ENCODE measurements around the gene REXO4.
A peak's percentile ranks its signal among the peaks of the same experiment; 100 is the strongest.
"Not testable (repeated sequence)": the region's sequence is repeated elsewhere in the genome, so short reads cannot be mapped to it uniquely, and the experiment has no call there.

REXO4 gene, protein sequence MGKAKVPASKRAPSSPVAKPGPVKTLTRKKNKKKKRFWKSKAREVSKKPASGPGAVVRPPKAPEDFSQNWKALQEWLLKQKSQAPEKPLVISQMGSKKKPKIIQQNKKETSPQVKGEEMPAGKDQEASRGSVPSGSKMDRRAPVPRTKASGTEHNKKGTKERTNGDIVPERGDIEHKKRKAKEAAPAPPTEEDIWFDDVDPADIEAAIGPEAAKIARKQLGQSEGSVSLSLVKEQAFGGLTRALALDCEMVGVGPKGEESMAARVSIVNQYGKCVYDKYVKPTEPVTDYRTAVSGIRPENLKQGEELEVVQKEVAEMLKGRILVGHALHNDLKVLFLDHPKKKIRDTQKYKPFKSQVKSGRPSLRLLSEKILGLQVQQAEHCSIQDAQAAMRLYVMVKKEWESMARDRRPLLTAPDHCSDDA

DNA sequence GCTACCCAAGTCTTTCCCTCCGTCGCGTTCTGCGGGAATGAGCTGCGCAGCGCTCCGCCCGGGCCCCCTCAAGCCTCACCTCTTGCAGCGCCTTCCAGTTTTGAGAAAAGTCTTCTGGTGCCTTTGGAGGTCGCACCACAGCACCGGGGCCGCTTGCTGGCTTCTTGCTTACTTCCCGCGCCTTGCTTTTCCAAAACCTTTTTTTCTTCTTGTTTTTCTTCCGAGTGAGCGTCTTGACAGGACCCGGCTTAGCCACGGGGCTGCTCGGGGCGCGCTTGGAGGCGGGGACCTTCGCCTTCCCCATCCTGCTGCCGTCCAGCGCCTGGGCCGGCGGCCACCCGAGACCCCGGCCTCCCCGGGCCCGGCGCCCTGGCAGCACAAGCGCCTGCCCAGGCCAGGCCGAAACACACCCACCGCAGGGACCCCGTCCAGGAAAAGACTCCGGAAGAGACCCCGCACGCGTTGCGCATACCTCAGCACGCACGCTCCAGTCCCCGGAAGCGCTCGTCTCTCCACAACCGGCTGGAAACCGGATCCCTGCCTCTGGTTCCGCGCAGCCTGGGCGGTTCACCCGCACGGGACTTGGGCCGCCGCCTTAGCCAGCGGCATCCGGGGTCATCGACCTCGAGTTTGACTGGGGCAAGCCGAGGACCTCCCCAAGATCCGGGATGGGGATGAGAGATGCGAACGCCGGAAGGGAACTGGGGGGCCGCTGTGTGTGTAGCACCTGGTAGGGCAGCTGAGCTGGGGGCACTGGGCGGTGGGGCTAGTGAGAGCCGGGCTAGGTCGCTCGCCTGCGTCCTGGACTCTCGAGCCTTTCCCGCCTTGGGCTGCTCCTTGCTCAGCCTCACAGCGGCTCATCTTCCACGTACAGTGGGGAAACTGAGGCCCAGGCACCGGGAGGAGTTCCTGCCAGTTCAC lies at the start of gene REXO4:
TSS of gene REXO4 (minus strand) at position 470 of the 921 bp plus-strand sequence. CDS start at position 304, 166 bp downstream.
- peak; percentile 92 for DNase-seq

DNA sequence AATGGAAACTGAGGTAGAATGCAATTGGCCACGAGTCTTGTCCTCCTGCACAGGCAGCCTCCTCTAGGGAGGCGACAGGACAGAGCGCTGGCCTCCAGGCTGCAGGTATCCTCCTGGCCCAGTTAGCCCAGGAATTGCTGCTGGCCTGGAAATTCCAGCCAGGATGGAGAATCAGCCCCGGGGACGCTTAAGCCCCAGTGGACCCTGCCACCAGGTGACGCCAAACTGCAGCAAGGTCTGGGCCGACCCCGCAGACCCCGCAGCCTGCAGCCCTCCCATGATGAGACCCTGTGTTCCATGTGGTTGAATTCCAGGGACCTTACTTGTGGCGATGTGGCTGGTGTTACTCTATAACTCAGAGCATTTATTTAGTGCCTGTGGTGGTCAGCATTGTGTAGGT lies 49.3 kb upstream of the REXO4 start:
- DNase-seq, result no peak

DNA sequence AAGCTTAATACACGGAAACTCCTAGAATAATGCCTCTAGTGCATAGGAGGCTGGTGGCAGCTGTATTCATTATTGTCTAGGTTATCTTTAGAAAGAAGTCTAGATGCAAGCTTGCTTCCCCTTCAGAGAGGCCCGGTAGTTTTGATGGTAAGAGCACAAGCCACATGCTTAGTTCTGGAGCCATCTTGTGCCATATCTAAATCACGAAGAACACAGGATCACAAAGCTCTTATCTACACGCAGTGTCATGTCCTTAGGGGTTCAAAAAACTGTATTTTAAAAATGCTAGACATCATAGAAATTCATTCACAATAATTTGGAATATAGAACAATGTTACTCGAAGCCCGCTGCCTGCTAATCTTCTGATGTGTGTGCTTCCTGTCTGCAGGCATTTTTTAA lies 48.2 kb upstream of the REXO4 start:
- no peak for DNase-seq

DNA sequence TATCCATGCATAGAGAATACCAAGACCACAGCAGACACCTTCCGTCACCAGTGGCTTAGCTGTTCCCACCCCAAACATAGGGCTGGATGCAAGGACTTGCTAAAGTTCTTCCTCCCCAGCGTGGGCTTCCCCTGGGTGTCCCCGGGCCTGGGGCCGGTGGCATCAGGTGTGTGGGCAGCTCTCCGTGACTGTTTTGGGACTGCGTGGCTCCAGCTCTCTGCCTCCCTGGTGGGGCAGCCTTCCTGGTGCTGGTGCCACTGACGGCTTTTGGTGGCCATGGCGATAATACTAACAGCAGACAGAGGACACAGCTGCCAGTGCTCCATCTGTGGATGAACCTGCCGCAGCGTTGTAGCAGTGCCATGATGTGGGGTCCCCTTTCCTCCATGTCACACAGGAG lies 46.8 kb upstream of the REXO4 start:
- DNase-seq, result peak; percentile 19

DNA sequence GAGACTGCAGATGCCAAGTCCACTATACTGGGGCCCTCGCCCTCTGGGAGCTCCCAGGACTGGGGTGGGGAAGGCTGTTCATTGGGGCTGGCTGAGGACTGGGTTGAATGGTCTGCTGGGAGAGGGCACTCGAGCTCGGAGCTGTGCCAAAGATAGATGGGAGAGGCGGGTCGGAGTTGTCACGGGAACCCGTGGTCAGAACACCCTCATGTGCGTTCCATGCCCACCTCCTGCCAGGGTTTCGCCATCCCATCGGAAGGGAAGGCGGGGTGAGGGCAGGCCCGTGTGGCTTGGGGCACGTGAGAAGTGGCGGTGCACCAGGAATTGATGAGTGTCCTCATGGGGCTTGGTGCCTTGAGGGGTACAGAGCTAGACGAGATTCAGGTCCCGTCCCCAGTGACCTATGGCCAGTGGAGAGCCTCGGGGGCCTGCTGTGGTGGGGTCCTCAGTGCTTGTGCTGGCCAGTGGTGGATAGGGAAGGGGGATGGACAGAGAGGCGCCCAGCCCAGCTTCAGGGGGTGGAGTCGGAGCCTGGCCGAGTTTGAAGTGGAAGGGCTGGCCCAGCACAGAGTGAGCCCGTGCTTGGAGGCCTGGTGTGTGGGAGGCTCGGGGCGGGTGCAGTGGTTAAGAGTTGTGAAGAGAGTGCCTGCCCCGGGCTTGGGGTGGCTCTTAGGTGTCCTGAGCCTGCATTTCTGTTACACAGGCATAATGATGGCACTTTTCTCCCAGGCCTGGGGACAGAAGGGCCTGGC lies 46.2 kb upstream of the REXO4 start:
- DNase-seq, result peak; percentile 19

DNA sequence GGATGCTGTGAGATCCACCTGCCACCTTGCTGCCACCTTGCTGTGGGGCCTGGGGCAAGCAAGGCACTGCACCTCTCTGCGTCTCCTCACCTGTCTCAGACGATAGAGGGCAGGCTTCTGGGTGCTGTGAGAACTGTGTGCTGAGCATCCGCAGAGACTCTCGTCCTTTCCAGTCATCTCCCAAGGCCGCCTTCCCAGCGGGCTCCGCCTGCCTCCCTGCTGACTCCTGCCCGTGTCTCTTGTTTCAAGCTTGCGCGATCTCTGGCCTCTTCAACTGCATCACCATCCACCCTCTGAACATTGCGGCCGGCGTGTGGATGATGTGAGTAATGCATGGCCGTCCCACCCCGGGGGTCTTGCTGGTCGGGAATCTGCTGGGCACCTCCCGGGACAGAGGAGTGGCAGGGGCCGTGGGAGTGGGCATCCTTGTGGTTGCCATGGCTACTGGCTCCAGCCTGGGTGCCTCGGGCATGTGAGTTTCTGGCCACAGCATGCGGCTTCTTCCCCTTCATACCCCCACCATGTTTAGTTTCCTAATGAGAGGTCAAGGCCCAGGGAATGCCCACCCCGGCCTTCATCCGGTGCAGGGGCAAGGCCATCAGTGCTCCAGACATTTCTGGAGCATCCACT lies 45.5 kb upstream of the REXO4 start:
- peak; percentile 18 for DNase-seq

DNA sequence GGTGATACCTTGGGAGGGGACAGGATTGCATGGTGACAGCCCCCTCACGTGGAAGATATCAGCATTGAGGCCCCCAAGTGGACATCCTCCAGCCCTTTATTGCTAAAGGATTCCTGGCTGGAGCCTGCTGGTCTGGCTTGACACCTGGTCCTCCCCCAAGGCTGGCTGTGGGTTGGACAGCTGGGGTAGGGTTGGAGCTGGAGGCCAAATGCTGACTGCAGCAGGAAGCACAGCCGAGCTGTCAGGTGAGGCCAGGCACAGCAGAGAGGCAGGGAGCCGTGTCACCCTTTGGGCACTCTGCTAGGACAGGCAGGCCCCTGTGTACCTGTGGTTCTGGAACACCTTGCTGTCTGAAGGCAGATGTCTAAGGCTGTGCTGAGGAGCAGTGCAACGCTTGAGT lies 44.2 kb upstream of the REXO4 start:
- DNase-seq, result peak; percentile 29

DNA sequence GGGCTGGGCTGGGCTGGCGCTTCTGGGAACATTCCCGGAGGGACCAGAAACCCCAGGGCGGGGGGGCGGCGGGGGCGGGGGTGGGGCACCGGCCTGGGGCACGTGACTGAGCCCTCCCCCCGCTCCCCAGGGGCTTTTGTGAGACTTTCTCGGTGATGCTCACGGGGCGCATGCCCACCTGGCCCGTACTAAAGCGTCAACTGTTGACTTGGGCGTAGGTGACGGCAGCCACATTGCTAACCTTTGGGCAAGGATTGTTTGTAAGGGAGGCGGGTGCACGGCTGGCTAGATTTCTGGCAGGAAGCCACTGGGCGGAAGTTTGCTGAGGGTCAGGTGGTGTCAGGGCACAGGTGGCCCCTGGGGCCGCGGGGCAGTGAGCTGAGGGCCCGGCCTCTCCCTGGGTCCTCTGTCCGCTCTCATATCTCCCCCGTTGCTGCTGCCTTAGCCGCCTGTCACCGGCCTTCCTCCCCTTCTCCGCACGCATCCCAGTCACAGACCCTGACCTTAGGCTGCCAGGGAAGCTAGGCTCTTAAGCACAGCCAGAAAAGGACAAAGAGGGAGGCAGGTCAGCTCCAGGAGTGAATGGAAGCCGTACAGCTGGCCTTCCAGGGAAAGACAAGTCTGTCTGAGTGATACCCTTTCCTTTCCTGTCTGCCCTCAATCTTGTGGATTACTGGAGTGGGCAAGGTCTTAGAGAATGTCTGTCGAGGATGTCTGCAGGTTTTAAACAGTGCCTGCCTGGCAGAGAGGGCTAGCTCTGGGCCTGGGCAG lies 42.8 kb upstream of the REXO4 start:
- DNase-seq, result peak; percentile 51

DNA sequence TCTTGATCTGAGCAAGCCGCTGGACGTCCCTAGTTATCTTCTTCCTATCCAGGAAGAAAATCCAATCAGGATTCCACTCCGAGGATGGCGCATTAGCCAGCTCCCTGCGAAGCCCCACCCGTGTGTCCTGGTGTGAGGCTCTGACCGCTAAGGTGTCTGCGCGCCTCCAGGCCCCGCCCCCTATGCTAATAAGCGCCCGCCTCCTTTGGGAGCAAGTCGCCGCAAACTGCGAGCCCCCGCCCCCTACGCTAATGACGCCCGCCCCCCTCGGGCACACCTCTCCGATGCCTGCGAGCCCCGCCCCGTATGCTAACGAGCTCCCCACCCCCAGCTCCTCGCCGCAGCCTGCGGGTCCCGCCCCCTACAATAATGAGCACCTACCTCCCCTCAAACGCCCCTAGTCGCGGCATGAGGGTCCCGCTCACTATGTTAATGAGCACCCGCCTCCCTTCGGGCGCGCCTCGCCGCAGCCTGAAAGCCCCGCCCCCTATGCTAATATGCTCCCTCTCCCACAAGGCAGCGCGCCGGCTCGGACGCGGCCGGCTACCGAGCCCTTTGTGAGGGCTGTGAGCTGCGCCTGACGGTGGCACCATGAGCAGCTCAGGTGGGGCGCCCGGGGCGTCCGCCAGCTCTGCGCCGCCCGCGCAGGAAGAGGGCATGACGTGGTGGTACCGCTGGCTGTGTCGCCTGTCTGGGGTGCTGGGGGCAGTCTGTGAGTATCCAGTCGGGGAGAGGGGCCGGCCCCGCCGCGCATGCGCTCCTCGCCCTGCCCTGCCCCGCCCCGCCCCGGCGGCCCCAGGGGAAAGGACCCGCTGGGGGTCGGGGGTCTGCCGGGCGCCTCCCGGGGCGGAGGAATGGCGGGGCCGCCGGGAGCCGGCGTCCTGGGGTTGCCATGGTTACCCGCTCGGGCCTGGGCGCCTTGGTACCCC lies 41.9 kb upstream of the REXO4 start, which contains the start of gene CACFD1:
TSS of gene CACFD1 (plus strand) at position 503 of the 929 bp plus-strand sequence. CDS start at position 592, 89 bp downstream.
- peak; percentile 96 for DNase-seq

DNA sequence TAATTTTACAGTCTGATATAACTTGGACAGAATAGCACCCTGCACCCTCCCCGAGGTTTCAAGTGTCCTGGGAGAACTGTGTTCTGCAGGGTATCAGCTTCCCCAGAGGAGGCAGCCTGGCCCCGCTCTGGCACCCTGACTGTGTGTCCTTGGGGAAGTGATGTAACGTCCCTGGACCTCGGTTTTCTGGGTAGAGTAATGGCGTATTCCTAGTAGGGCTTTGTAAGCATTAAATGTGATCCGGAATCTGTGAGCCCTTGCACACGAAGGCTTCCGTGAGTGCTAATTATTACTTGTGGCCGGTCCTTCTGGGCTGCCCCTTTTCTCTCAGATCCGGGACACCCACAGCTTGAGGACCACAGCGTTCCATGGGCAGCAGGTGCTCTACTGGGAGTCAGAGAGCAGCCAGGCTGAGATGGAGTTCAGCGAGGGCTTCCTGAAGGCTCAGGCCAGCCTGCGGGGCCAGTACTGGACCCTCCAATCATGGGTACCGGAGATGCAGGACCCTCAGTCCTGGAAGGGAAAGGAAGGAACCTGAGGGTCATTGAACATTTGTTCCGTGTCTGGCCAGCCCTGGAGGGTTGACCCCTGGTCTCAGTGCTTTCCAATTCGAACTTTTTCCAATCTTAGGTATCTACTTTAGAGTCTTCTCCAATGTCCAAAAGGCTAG lies 41.0 kb upstream of the REXO4 start:
- peak; percentile 39 for DNase-seq

DNA sequence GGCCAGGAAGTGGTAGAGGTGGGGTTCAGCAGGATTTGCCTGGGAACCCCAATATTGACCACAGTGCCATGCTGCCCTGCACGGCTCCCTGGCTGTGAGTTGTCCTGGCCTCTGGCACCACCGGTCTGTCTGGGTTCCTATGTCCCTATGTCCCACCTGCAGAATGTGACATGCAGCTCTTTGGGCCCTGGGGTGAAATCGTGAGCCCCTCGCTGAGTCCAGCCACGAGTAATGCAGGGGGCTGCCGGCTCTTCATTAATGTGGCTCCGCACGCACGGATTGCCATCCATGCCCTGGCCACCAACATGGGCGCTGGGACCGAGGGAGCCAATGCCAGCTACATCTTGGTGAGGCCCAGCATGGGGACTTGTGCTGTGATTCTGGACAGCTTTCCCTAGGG lies 39.9 kb upstream of the REXO4 start:
- DNase-seq, result peak; percentile 19

DNA sequence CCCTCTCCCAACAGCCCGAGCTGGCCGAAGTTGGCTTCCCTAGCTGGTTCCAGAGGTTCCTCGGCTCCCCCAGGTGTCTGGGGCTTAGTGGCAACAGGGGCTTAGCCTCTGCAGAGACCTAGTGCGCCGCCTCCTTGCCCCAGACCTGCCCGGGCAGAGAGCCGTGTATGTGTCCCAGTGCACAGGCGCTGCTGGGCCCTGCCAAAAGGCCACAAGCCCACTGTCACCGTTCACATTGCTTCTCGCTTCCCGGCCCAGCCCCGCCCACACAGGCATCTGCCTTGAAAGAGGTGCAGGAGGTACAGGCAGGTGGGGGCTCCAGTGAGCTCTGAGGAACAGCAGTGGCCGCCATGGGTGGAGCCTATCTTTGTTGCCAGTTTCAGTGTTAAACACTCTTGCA lies 39.4 kb upstream of the REXO4 start:
- DNase-seq, result peak; percentile 11

DNA sequence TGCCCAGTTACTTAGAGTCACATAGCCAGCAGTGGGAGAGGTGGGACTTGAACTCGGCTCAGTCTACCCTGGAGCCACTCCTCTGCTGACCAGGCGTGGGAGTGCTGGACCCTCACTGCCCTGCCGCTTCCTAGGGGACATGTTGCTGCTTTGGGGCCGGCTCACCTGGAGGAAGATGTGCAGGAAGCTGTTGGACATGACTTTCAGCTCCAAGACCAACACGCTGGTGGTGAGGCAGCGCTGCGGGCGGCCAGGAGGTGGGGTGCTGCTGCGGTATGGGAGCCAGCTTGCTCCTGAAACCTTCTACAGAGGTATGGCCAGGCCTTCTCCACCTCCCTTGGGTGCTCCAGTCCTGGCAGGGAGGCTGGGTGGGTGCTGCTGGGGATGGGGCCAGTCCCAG lies 38.6 kb upstream of the REXO4 start:
- DNase-seq, result no peak

DNA sequence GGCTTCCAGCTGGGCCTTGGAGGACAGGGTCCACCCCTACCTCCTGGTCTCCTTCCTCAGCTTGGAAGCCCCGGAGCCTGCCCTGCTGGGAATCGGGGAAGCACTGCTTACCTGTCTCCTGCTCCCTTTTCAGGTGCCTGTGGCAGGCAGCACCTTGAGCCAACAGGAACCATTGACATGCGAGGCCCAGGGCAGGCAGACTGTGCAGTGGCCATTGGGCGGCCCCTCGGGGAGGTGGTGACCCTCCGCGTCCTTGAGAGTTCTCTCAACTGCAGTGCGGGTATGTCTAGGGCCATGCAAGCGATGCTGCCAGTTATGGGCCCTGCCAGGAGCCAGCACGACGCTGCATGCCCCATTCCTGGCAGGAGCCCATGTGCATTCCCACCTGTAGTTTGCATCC lies 38.1 kb upstream of the REXO4 start:
- DNase-seq, result peak; percentile 27

DNA sequence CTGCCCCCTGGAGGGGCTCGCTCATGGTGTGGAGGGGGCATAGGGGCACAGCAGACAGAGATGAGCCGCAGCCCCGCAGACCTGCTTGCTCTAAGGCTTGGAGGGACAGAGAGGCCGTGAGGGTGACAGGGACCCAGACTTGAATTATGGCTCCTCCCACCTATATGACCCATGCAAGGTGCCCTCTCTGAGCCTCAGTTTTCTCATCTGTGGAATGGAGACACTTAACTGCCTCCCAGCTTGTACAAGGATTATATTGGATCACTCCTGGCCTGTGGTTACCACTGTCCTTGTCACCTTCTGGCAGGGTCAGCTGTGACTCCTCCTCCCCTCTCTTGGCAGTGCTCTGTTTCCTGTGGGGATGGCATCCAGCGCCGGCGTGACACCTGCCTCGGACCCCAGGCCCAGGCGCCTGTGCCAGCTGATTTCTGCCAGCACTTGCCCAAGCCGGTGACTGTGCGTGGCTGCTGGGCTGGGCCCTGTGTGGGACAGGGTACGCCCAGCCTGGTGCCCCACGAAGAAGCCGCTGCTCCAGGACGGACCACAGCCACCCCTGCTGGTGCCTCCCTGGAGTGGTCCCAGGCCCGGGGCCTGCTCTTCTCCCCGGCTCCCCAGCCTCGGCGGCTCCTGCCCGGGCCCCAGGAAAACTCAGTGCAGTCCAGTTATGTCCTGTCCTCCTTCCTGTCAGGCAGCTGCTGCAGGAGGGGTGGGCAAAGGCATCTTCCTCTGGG lies 37.3 kb upstream of the REXO4 start:
- DNase-seq, result peak; percentile 20

DNA sequence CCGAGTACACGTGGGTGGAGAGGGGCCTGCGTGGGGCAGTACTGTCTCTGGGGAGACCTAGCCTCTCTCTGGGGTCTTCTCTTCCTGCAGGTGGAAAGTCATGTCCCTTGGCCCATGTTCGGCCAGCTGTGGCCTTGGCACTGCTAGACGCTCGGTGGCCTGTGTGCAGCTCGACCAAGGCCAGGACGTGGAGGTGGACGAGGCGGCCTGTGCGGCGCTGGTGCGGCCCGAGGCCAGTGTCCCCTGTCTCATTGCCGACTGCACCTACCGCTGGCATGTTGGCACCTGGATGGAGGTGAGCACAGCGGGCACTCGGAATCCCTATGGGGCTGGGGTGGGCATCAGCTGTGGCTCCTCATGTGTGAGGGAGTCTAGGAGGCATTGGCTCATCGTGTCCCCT lies 36.5 kb upstream of the REXO4 start:
- DNase-seq, result peak; percentile 19

DNA sequence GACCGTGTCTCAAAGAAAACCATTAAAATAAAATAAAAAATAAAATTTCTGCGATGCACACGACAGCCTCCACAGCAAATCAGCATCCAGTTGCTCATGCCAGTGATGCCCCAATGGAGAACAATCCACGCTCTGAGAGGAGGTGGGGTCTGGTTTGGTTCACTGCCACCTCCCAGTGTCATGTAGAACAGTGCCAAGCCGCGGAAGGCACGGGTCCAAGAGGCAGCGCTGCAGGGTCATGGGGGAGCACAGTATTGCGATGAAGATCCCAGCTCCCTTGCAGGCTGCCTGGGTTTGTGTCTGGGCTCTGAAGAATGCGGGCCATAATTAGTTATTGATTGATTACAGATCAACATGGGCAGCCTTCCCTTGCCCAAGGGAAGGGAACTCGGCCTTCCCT lies 35.8 kb upstream of the REXO4 start:
- peak; percentile 18 for DNase-seq

DNA sequence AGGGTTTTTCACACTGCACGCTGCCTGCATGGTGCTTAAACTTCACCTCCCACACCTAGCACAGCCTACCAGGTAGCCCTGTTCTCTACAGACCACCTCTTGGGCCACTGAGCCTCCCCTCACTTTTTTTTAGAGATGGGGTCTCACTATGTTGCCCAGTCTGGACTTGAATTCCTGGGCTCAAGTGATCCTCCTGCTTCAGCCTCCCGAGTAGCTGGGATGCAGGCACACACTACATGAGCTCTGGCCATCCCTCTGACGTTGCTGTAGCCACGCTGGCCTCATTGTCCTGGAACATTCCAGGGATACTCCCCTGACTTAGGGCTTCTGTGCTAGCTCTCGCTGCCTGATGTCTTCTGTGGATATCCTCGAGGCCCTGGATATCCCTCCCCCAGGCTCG lies 34.8 kb upstream of the REXO4 start:
- DNase-seq, result no peak

DNA sequence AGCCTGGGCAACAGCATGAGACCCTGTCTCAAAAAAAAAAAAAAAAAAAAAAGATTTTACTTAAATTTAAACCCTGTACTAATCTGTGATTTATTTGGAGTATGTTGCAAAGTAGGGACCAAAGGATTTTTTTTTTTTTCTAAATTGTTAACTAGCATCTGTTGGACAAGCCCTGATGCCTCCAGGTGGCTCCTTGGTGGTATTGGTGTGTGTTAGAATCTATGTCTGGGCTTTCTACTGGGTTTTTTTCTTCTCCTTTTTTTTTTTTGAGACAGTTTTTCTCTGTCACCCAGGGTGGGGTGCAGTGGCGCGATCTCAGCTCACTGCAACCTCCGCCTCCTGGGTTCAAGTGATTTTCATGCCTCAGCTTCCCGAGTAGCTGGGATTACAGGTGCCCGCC lies 34.1 kb upstream of the REXO4 start:
- not testable (repeated sequence) for DNase-seq

Data from left hindlimb (tissue), 1 donor.